Subcutaneous adipose tissue (tissue), 4 donors: ENCODE results near the gene ITPRIPL2. TPM values are rescaled to one million over a fixed set of nuclear protein-coding genes. Genes with fewer than 3 reads are reported as not detected.

Experiments
- total RNA-seq, 4 donors: library from RNA; depleted of rRNA; stranded (reverse); fragments of >200 nt; gene quantifications; one replicate each; pipeline ENCODE4 v1.1.0, GENCODE V29; 2016
- TF ChIP-seq, protein P1 (sequence below): fragments of 450-650 bp; IDR thresholded peaks from one replicate; pipeline ENCODE4 v1.5.1; 2016; ENCODE audit warnings: low read depth, mild to moderate bottlenecking, control low read depth, antibody characterized with exemption, moderate library complexity

Gene ITPRIPL2
- total RNA-seq, 4 donors from 2014 or later = 45.0 to 72.0 (median 56.7) TPM

DNA sequence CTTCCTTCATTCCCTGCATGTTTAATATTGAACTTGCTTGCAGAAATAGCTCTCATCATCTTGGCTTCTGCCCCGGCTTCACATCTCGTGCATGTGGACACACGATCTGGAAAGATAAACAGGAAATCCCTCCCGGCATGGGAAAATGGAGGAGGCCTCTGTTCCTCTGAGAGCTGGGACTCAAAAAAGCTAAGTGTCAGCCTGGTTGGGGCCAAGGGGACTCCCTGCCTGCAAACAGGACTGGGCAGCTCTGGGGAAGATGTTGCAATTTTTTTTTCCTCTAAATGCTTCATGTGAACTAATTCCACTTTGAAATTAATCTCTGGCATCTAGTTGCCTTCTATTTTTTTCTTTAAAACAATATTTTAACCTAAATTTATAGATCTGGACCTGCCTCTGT lies 24.8 kb downstream of the ITPRIPL2 start:
- TF ChIP-seq, protein P1, sequence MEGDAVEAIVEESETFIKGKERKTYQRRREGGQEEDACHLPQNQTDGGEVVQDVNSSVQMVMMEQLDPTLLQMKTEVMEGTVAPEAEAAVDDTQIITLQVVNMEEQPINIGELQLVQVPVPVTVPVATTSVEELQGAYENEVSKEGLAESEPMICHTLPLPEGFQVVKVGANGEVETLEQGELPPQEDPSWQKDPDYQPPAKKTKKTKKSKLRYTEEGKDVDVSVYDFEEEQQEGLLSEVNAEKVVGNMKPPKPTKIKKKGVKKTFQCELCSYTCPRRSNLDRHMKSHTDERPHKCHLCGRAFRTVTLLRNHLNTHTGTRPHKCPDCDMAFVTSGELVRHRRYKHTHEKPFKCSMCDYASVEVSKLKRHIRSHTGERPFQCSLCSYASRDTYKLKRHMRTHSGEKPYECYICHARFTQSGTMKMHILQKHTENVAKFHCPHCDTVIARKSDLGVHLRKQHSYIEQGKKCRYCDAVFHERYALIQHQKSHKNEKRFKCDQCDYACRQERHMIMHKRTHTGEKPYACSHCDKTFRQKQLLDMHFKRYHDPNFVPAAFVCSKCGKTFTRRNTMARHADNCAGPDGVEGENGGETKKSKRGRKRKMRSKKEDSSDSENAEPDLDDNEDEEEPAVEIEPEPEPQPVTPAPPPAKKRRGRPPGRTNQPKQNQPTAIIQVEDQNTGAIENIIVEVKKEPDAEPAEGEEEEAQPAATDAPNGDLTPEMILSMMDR = no peak

DNA sequence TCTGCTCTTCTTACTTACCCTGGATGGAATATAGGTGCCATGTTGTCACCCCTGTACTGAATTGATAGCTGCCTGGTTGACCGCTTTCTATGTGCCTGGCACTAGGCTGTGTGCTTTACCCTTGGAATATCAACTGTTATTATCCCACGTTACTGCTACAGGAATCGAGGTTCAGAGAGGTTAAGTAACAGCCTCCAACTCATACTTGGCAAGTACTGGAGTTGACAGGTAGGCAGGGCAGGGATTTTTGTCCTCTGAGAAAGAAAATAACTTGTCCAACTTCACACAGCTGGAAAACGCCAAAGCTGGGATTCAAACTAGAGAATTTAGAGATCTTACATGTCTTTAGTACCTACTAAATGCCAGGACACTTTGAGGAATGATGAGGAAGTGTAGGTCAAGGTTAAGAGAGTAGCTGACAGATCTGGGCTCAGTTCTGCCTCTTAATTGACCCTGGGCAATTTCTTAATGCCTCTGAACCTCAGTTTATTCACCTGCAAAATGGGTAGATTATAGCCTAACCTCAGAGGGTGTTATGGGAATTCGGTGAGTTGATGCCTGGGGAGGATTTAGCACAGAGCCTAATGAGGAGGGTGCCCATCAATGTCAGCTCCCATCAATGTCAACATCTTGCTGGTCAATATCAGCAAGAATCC lies 25.8 kb downstream of the ITPRIPL2 start:
- TF ChIP-seq, protein P1 = no peak

DNA sequence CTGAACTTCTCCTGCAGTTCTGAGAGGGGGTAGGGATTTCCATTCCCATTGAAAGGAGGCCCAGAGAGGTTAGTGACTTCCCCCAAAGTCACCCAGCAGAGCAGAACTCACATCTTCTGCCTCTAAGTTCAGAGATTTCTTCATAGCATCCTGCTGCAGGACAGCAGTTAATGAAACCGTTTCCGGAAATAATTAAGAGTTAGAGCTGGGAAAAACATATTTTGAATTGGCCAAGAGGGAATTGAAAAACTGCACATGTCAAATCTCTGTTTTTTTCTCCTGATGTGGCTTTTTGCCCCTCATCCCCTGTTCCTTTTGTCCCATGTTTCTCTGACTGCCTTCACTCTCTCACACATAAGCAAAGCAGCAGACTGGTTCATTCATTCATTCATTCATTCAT lies 26.6 kb downstream of the ITPRIPL2 start:
- TF ChIP-seq, protein P1 = no peak

DNA sequence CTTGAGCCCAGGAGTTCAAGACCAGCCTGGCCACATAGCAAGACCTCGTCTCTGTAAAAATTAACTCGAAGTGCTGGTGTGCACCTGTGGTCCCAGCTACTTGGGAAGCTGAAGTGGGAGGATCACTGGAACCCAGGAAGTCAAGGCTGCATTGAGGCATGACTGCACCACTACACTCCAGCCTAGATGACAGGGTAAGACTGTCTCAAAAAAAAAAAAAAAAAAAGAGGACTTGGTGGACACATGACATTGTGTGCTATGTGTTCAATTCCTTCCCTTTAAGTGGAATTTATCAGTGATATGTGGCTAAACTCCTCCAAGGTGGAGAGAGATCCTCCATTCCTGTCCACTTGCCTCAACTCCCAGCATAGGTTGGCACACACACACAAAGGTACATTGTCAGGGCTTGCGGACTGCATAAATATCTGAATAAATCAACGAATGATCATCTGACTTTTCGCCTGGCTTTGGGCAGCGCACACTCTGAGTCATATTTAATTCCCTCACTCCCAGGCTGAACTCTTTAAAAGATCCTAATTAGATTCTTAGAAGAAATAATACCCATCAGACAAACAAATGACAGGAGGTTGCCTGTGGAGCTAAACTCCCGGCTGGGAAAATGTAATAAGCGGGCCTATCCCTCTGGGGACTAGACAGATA lies 29.3 kb downstream of the ITPRIPL2 start:
- TF ChIP-seq, protein P1 = no peak

DNA sequence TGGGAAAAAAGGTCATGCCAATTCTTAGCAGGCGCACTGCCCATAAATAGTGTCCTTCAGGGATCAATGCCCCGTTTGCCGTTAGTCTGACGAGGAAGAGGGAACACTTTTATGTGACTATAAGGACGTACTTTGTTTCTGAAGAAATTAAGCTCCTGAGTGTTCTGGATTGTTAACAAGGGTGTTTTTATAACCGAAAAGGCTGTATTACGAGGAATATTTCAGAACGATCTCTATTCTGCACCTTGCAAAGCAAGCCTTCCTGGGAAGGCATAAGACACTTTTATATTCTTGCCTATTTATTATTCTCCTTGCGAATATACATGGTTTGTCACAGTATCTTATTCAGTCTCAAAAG lies 29.8 kb downstream of the ITPRIPL2 start:
- TF ChIP-seq, protein P1 = no peak

DNA sequence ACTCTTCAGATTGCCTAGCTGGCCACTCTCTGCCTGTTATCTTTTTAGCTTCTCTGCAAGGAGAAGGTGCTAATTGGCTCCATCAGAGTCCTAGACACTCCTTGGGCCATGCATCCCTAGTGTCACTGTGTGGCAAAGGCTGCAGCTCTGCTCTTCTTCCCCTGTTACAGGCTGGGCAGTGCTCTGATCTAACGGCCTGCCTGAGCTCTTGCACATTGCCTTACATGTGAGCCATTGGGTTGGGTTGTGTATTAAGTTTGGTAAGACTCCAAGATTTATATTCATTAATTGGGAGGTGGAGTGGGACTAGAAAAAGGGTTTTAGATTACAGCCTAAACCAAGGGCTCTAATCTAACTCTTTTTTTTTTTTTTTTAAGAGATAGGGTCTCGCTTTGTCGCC lies 31.2 kb downstream of the ITPRIPL2 start:
- TF ChIP-seq, protein P1 = no peak

DNA sequence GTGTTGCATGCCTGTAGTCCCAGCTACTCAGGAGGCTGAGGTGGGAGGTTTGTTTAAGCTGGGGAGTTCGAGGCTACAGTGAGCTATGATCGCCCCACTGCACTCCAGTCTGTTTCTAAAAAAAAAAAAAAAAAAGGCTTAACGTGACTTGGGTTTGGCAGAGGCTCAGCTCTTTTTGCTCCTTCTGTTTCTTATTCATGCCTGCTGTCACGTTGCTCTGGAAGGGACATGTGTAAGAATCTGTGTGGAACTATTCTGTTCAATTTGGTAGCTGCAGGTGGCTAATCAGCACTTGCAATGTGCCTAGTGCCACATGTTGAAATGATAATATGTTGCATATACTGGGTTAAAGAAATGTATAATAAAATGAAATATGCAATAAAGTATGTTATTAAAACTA lies 33.4 kb downstream of the ITPRIPL2 start:
- TF ChIP-seq, protein P1 = no peak
